ENCODE data around the gene GARIN5B.
A peak's percentile ranks its signal among the peaks of the same experiment; 100 is the strongest.

GARIN5B gene

DNA sequence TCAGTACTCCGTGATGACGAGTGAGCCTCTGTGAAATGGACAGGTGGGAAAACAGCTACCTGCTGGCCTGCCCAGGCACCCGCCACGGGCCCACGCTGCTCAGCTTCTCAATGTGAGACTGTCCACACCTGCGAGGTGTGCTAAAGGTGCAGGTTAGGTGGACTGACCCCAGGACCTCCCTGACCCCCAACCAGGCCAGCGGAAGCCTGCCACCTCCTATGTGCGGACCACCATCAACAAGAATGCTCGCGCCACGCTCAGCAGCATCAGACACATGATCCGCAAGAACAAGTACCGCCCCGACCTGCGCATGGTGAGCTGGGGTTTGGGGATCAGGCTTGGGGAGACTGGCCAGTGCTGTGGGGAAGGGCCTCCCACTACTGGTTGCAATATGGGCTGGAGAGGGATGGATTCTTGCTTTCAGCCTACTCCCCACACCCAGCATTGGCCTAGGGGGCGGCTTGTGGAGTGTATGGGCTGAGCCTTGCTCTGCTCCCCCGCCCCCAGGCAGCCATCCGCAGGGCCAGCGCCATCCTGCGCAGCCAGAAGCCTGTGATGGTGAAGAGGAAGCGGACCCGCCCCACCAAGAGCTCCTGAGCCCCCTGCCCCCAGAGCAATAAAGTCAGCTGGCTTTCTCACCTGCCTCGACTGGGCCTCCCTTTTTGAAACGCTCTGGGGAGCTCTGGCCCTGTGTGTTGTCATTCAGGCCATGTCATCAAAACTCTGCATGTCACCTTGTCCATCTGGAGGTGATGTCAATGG, 24.9 kb upstream of the GARIN5B start:
- no peak for DNase-seq

DNA sequence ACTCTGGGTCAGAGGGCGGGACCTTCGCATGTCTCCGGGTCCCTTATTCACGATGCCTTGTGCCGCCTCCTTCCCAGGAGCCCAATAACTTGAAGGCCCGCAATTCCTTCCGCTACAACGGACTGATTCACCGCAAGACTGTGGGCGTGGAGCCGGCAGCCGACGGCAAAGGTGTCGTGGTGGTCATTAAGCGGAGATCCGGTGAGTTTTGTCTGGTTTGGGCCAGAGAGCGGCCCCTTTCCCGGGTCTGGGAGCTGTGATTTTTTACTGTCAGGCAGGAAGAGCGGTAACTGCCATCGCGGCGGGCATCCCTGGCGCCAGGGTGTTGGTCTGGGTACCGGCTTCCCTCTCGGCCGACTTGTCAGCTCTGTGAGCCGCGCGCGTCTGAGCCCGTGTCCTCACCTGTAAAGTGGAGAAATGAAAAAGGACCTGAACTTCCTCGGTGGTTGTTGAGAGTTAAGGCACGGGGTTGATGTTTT, 23.5 kb upstream of the GARIN5B start:
- no peak for DNase-seq

DNA sequence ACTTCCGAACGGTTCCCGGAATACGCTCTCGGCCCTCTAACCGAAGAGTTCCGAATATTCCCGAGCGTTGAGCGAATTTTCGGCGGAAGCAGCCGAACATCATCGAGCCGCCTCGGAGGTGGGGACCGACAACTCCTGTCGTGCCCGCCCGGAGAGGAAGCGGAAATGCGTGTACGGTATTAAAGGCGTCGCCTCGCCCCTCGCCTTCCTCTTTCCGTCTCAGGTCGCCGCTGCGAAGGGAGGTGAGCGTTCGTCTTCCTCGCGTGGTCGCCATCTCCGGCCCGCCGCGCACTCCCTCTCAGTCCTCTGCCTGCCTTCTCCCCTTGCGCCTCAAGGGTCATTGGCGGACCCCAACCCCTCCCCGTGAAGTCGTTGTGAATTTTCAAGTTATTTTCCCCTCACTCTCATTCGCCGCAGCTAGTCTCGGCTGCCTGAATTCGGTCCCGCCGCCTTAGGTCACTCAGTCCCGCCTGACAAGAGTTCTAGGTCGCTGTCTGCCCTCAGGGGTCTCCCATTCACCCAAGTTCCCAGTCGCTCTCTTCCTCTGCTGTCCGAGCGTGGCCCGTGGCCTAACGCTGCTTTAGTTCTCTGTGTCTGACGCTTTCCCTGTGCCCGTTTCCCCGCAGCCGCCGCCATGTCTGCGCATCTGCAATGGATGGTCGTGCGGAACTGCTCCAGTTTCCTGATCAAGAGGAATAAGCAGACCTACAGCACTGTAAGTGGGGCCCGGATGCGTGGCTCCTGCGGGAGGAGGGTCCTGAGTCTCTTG, 22.8 kb upstream of the GARIN5B start, which contains the start of gene RPL28:
Gene RPL28 (plus strand): TSS at position 209 of the 769 bp plus-strand sequence. CDS start 426 bp downstream, at position 635.
- DNase-seq: peak; percentile 97

DNA sequence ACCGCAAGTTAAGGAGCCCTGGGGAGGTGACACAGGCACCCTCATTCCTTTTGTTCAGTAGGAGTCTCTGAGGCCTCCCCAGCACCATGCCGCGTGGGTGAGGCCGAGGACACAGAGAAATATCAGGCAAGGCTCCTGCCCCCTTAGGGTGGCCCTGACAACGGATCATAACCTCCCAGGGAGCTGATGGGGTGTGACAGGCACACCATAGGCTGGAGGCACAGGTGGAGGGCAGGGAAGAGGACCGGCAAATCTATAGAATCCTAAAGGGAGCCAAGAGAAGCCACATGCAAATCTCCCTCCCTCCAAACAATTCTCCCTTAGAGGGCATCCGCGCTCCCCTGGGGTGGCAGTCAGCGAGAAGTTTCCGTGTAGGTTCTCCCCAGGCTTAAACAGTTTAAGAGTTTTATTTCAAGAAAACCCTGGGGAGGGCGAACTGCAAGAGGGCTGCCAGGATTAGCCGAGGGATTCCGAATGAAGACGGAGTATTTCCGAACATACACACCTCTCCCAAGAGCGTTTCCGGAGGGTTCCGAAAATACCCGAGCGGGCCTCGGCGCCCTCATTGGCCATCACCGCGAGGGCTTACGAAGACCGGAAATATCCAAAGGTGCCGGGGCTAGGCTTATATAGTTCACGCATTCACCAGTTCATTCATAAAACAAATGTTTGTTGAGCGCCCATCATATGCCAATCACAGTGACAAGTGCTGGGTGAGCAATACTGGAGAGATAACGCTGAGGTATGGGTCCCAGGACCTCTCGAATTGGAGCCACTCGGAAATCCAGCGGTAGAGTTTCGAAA, 22.1 kb upstream of the GARIN5B start:
- peak; percentile 96 for DNase-seq

DNA sequence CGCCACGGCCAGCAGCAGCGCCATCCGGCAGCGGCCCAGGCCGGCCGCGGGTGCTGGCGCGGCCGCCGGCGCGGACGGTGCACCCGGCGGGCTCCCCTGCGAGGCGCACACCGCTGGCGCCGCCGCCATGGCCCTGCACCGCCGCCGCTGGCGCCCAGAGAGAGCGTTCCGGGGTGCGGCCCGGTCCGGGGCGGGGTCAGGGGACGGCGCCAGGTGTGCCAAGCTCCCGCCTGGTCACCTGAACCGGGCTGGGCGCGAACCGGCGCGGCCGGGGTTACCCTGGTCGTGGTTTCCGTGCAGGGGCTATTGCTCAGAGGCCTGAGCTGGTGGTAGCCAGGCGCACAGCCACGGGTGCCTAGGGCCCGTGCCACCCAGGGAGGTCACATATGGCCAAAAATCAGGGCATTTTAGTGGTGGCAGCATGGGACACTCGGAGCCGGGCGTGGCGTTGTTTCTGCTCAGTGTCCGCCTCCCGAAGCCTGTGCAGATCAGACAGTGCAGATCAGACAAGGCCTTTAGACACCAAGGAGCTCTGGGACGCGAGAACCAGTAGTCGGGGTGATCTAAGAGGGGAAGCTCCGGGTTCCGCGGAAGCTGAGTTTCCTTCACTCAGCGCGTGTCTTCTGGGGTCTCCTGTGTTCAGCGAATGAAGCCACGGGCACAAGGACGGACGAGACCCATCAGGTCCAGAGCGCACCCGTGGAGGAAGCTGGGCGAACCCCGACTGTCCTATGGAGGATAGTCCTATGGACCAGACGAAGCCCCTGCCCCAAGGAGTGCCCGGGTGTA, 21.3 kb upstream of the GARIN5B start, which contains the start of gene TMEM238:
Gene TMEM238 (minus strand): TSS at position 162 of the 789 bp plus-strand sequence. CDS start 33 bp downstream, at position 129.
- DNase-seq: no peak

DNA sequence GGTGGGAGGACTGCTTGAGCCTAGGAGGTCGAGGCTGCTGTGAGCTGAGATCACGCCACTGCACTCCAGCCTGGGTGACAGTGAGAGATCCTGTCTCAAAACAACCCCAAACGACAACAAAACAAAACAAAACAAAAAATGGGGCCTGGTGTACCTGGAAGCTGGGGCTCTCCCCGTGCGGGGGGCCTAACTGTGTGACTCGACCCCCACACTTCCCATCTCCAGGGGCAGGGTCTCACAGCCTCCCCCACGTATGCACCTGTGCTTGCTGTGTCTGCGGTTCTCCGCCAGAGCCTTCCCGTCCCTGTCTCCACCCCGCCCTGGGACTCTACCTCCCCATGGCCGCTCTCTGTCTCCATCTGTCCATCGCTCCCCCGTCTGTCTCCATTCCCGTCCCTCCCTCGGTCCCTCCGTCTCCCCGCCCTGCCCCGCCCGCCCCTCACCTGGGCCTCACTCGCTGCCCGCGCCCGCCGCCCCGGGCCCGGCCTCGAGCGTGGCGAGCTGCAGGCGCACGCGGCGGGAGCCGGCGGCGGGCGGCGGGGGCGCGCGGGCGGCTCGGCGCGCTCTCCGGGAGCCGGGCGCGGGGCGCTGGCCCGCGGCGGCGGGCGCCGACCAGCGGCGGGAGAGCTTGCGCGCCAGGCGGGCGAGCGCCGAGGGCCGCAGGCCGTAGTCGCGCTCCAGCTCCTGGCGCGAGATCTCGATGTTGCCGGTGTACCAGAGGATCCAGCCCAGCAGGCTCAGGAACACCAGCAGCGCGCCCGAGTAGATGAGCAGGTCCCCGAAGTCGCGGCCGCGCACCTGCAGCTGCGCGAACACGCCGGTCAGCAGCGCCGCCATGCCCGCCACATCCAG, 20.4 kb upstream of the GARIN5B start:
- DNase-seq: no peak

DNA sequence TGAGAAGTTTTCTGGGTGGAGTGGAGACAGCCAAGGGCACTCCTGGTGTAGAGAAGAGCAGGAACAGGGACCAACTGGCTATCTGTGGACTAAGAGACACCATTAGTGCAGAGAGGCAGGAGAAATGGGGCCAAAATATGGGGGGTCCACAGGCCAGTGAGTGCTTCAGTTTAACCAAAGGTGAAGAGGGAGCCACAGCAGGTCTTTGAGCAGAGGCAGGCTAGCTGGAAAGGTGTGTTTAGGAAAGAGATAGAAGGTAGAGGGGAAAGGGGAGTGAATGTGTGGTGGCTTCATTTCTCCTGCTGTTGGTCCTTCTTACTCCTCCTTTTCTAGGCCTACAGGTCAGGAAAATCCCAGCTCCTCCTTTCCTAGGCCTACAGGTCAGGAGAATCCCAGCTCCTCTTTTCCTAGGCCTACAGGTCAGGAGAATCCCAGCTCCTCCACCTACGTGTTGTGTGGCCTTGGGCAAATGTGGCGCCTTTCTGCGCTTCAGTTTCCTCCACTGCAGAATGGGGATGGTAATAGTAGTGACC, 19.5 kb upstream of the GARIN5B start:
- no peak for DNase-seq

DNA sequence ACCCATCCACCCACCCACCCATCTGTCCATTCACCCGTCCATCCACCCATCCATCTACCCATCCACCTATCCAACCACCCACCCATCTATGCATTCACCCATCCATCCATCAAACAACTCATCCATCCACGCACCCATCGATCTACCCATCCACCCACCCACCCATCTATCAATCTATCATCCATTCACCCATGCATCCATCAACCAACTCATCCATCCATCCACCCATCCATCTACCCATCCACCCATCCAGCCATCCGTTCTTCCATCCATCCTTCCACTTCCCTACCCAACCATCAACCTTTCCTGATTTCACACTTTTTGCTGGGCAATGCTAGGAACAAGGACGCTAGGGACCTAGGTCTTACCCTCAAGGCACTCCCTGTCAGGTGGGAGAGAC, 19.0 kb upstream of the GARIN5B start:
- DNase-seq: no peak

DNA sequence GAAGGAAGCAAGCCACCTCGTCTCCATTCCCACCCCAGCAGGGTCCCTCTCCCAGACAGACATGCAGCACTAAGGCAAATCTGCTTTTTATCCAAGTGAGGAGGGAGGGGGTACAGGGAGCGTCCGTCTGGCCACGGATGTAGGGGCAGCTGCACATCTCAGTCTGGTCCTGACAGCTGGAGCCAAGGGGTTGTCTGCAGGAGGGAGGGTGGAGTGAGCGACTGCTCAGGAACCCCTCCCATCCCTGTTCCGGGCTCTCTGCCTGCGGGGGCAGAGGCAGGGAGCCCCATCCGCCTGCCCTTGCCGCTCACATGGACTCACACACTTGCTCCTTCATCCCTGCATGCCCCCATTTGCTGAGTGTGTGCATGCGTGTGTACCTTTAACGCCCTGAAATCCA, 16.1 kb upstream of the GARIN5B start:
- DNase-seq: no peak

DNA sequence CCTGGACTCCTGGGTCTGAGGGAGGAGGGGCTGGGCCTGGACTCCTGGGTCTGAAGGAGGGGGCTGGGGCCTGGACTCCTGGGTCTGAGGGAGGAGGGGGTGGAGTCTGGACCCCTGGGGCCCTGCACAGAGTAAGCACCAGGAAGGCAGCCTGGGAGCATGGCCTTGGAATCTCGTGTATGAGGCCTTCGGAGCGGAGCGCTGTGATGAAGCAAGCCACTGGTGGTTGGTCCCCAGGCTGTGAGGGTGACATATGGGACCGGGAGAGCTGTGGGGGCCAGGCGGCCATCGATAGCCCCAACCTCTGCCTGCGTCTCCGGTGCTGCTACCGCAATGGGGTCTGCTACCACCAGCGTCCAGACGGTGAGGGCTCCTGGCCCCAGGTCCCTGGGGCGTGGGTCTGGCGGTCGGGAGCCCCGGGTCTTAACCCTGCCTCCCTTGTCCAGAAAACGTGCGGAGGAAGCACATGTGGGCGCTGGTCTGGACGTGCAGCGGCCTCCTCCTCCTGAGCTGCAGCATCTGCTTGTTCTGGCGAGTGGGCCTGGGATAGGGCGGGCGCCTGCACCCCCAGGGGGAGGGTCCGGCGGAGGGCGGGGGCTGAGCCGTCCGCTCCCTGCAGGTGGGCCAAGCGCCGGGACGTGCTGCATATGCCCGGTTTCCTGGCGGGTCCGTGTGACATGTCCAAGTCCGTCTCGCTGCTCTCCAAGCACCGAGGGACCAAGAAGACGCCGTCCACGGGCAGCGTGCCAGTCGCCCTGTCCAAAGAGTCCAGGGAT, 14.5 kb upstream of the GARIN5B start:
- no peak for DNase-seq

DNA sequence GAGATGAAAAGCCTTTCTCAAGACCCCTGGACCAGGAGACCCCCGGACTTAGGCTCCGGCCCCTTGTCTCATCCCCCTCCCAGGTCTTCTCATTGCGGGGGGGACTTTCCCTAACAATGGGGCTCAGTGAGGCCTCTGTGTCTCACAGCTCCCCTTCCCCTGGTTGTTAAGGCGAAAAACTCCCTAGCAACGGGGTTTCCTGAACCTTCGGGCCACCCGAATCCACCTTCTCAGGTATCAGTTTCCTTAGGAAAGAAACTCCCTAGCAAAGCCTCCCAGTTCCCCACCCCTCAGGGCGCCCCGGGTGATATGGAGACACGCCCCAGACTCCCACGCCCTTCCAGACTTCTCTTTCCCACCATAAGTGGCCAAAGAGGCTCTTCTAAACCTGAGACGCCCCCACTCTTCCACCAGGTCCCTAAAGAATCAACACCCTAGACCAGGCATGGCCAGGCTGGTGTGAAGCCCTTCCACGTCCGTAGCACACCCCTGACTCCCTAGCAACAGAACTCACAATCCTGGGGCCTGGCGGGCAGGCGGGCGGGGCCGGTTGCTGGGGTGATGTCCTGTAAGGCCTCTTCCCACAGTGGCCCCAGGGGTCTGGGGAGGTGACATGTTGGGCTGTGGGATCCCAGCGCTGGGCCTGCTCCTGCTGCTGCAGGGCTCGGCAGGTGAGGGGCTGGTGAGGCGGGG, 13.3 kb upstream of the GARIN5B start, which contains the start of gene TMEM190:
Gene TMEM190 (plus strand): TSS at position 586 of the 693 bp plus-strand sequence. CDS start 28 bp downstream, at position 614.
- DNase-seq: no peak

DNA sequence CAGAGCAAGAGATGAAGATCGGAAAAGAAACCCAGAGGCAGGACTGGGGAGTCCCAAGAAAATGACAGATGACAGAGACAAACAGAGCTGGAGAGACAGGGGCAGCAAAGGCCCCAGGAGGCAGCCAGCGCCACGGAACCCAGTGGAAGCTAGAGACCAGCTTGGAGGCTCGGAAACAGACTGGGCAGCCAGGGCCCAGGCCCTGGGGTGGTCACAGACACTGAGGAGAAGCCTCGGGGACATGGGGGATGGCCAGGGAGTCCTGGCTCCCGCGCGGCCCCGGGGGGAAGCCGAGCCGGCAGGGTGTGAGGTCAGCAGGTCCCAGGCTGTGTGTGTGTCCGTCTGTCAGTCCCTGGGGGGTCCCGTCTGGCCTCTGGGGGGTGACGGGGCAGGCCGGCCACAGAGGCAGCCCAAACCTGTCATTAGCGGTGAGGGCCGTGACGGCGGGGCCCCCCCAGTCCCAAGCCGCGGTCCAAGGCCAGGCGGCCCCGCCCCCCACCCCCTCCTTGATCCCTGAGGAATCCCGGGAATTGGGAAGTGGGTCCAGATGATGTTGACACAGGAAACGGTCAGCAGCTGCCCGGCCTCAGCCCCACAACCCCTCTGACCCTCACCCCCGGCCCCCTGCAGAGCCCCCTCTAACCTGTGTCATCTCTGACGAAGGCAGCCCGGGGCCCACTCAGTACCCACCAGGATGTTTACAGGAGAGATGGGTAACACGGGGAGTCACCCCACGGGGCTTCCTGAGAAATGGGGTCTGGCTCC, 11.1 kb upstream of the GARIN5B start:
- no peak for DNase-seq

DNA sequence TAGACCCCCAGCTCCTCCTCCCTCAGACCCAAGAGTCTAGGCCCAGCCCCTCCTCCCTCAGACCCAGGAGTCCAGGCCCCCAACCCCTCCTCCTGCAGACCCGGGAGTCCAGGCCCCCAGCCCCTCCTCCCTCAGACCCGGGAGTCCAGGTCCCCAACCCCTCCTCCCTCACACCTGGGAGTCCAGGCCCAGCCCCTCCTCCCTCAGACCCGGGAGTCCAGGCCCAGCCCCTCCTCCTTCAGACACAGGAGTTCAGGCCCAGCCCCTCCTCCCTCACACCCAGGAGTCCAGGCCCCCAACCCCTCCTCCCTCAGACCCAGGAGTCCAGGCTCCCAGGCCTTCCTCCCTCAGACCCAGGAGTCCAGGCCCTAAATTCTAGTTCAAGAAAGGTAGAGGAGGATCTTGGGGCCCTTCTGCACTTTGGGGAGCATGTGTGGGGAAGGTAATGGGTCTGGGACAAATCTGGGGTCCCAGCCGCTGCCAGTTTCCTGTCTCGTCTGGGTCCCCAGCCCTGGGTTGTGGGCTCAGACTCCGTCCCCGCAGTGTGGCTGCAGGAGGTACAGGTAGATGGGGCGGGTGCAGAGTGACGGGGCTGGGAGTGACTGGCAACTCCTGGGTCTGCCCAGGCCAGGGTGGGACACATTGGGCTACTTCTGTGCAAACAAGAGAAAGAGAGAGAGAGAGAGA, 10.4 kb upstream of the GARIN5B start:
- DNase-seq: no peak

DNA sequence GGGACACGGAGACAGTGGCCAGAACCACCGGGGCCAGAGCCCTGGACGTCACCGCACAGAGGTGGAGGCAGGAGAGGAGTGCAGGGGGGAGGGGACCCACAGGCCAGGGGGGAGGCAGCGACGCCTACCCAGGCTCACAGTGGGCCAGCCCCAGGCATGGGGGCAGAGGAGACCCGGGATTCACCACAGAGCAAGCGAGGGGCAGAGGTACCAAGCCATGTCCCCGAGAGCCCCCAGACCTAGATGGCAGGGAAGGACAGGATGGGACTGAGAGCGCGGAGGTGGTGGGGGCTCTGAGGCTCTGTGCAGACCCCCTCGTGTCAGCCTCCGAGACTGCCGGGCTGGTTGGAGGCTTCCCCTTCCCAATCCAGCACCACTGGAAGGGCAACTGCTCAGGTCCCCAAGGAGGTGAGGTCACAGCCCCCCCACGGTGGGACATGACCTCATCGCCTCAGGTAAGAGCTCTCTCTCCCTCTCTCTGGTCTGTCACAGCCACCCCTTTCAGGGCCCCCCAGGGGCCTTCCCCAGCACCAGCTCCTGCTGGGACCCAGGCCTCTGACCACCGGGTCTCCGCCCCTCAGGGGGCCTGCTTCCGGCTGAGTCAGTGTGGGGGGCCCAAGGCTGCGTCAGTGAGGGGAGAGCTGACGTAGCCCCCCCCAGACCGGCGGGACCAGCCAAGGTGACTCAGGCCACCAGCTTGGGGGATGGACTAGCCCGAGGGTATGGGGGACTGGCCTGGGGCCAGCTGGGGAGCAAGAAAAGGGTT, 9.4 kb upstream of the GARIN5B start:
- DNase-seq: no peak

DNA sequence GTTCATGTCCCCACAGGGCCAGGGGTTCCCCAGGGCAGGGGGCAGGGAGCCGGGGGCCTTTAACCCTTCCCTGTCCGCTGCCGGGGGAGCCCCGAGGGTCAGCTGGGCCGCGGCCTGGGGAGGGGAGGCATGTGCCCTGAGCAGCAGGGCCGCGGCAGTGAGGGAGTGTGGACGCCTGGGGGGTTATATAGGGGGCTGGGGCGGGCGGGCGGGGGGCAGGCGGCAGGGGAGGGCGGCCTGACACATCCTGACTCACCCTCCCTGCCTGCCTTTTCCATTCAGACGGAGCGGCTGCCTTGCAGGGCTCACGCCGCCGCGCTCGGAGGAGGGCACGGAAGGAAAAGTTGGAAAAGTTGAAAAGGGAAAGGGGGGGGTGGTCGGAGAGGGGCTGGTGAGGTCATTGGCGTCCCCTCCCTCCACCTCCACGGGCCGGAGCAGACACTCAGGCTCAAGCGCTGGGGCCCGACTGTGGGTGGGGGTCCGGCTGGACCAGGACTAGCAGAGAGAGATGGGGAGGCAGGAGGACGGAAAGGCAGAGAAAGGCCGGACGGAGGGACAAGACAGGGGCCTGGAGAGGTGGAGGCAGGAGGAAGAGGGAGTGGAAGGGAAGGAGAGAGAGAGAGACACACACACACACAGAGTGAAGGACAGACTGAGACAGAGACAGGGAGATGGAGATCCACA, 7.4 kb upstream of the GARIN5B start, which contains the start of gene IL11:
Gene IL11 (minus strand): TSS at position 159 of the 684 bp plus-strand sequence. CDS start 153 bp downstream, at position 6.
- no peak for DNase-seq

DNA sequence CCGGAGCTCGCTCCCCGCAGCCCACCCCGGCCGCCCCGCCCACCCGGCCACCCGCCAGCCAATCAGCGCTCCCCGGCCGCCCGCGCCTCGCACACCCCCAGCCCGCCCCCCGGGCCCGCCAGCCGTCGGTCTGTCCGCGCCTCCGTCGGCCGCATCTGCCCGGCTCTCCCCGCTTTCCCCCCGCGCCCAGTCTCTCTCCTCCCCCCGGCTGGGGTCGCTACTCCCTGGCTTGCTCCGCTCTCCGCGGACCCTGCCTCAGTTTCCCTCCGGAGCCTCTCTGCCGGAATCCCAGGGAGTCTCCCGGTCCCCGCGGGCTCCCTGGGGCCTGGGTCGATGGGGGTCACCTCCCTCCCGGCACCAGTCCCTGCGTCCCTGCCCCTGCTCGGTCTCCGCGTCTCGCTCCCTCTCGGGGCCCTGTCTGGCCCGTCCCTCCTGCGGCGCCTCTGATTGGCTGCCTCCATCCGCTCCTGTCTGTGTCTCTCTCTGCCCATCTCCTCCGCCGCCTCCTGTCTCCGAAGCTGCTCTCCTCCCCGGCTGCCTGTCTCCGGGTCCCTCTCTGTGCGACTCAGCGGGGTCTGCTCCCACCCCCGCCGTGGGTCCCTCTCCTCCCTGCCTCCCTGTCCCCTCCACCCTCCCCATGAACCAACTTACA, 6.7 kb upstream of the GARIN5B start:
- no peak for DNase-seq
